ENCODE measurements around the gene UIMC1. TPM values are rescaled to one million over a fixed set of nuclear protein-coding genes. Genes with fewer than 3 reads are reported as not detected.
A peak's percentile ranks its signal among the peaks of the same experiment; 100 is the strongest.

UIMC1 gene
- total and polyA plus RNA-seq, 2 of the 13 experiments (the other 11 are each of a cell fraction or from before 2014, with no cell fraction given) = 18.9 to 32.7 TPM

DNA sequence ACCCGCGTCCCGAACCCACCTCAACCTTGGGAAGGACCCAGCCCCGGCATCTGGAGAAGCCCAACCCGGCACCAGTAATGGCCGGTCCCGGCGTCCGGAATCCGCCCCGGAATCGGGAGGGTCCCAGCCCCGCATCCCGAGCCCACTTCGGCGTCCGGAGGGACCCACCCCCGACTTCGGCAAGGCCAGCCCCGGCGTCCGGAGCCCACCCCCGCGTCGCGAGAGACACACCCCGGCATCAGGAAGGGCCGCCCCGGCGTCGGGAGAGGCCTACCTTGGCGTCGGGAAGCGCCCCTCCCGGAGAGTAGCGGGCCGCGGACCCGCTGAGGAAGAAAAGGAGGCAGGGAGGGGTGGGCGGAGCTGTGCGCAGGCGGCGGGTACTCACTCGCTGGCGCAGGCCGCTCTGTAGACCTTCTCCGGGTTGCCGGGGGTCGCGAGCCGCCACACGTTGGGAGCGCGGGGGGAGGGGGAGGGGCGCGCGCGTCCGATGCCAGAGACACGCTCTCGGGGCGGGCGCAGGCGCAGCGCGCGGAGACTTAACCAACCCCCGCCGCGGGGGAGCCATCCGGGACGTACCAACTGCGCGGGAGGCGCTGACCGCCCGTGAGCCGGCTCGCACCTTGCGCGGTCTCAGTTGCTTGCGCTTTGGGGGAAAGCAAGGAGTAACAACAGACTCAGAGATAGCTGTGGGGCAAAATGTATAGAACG is at the start of gene UIMC1 (continued):
- TF ChIP-seq, protein P1, sequence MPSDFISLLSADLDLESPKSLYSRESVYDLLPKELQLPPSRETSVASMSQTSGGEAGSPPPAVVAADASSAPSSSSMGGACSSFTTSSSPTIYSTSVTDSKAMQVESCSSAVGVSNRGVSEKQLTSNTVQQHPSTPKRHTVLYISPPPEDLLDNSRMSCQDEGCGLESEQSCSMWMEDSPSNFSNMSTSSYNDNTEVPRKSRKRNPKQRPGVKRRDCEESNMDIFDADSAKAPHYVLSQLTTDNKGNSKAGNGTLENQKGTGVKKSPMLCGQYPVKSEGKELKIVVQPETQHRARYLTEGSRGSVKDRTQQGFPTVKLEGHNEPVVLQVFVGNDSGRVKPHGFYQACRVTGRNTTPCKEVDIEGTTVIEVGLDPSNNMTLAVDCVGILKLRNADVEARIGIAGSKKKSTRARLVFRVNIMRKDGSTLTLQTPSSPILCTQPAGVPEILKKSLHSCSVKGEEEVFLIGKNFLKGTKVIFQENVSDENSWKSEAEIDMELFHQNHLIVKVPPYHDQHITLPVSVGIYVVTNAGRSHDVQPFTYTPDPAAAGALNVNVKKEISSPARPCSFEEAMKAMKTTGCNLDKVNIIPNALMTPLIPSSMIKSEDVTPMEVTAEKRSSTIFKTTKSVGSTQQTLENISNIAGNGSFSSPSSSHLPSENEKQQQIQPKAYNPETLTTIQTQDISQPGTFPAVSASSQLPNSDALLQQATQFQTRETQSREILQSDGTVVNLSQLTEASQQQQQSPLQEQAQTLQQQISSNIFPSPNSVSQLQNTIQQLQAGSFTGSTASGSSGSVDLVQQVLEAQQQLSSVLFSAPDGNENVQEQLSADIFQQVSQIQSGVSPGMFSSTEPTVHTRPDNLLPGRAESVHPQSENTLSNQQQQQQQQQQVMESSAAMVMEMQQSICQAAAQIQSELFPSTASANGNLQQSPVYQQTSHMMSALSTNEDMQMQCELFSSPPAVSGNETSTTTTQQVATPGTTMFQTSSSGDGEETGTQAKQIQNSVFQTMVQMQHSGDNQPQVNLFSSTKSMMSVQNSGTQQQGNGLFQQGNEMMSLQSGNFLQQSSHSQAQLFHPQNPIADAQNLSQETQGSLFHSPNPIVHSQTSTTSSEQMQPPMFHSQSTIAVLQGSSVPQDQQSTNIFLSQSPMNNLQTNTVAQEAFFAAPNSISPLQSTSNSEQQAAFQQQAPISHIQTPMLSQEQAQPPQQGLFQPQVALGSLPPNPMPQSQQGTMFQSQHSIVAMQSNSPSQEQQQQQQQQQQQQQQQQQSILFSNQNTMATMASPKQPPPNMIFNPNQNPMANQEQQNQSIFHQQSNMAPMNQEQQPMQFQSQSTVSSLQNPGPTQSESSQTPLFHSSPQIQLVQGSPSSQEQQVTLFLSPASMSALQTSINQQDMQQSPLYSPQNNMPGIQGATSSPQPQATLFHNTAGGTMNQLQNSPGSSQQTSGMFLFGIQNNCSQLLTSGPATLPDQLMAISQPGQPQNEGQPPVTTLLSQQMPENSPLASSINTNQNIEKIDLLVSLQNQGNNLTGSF (CRISPR knock-in tag; IDR thresholded peaks at IDR 0.05) = 0 out of 2 replicates have a peak, but pooled peaks have one; percentile 19
- TF ChIP-seq, protein P2, sequence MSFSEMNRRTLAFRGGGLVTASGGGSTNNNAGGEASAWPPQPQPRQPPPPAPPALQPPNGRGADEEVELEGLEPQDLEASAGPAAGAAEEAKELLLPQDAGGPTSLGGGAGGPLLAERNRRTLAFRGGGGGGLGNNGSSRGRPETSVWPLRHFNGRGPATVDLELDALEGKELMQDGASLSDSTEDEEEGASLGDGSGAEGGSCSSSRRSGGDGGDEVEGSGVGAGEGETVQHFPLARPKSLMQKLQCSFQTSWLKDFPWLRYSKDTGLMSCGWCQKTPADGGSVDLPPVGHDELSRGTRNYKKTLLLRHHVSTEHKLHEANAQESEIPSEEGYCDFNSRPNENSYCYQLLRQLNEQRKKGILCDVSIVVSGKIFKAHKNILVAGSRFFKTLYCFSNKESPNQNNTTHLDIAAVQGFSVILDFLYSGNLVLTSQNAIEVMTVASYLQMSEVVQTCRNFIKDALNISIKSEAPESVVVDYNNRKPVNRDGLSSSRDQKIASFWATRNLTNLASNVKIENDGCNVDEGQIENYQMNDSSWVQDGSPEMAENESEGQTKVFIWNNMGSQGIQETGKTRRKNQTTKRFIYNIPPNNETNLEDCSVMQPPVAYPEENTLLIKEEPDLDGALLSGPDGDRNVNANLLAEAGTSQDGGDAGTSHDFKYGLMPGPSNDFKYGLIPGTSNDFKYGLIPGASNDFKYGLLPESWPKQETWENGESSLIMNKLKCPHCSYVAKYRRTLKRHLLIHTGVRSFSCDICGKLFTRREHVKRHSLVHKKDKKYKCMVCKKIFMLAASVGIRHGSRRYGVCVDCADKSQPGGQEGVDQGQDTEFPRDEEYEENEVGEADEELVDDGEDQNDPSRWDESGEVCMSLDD (CRISPR knock-in tag; IDR thresholded peaks at IDR 0.05; ENCODE audit: borderline replicate concordance) = no peak
- TF ChIP-seq ZNF274 (CRISPR knock-in tag; IDR thresholded peaks at IDR 0.05) (no peak), PAXIP1 (CRISPR knock-in tag; conservative IDR thresholded peaks at IDR 0.05) (peak; percentile 45), RBFOX2 (IDR thresholded peaks at IDR 0.05; ENCODE audit: low read depth, low read length) (peak; percentile 88), PHF5A (CRISPR knock-in tag; IDR thresholded peaks at IDR 0.05; ENCODE audit: low read depth, unreplicated experiment) (peak; percentile 46), SP1 (IDR thresholded peaks at IDR 0.05) (no peak), SP1 (CRISPR knock-in tag; IDR thresholded peaks at IDR 0.05) (no peak), FOXK2 (IDR thresholded peaks at IDR 0.05) (peak; percentile 88), HDAC6 (IDR thresholded peaks at IDR 0.05; ENCODE audit: low read depth, low read length) (no peak)
- TF ChIP-seq, protein P3, sequence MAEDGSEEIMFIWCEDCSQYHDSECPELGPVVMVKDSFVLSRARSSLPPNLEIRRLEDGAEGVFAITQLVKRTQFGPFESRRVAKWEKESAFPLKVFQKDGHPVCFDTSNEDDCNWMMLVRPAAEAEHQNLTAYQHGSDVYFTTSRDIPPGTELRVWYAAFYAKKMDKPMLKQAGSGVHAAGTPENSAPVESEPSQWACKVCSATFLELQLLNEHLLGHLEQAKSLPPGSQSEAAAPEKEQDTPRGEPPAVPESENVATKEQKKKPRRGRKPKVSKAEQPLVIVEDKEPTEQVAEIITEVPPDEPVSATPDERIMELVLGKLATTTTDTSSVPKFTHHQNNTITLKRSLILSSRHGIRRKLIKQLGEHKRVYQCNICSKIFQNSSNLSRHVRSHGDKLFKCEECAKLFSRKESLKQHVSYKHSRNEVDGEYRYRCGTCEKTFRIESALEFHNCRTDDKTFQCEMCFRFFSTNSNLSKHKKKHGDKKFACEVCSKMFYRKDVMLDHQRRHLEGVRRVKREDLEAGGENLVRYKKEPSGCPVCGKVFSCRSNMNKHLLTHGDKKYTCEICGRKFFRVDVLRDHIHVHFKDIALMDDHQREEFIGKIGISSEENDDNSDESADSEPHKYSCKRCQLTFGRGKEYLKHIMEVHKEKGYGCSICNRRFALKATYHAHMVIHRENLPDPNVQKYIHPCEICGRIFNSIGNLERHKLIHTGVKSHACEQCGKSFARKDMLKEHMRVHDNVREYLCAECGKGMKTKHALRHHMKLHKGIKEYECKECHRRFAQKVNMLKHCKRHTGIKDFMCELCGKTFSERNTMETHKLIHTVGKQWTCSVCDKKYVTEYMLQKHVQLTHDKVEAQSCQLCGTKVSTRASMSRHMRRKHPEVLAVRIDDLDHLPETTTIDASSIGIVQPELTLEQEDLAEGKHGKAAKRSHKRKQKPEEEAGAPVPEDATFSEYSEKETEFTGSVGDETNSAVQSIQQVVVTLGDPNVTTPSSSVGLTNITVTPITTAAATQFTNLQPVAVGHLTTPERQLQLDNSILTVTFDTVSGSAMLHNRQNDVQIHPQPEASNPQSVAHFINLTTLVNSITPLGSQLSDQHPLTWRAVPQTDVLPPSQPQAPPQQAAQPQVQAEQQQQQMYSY (CRISPR knock-in tag; IDR thresholded peaks at IDR 0.05) = peak; percentile 37; the same call in 1 of the 2 replicates
